ENCODE data around the gene TBC1D13.

DNA sequence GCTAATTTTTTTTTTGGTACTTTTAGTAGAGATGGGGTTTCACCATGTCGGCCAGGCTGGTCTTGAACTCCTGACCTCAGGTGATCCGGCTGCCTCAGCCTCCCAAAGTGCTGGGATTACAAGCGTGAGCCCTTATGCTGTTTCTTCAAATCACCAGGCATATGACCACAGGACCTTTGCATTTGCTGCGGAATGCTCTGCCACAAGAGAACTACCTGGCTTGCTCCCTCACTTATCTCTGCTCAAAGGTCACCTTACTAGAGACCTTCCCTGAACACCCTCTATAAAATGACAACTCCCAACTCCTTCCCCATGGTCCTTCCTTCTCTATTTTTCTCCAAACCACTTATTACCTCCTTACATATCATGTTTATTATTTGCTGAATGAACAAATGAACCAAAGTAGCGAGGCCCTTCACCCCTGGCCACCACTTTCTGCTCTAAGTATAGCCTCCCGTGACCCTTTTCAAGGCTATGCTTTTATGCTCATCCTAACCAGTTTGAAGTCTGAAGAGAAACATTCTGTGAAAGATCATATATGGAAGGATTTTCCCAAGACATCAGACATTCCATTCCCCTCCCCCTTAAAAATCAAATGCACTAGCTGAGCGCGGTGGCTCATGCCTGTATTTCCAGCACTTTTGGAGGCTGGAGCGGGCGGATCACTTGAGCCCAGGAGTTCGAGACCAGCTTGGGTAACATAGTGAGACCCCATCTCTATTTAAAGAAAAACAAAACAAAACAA is 16.6 kb upstream of the TBC1D13 start:
- TF ChIP-seq REST (IDR thresholded peaks at IDR 0.05; ENCODE audit: insufficient read depth in 1 of 2, low read depth in 2 of 2, low read length in 2 of 2): no peak
- TF ChIP-seq POLR2AphosphoS5 (IDR thresholded peaks at IDR 0.05; ENCODE audit: low read depth, low read length): no peak

Measured in PFSK-1 (cell line).